Keratinocyte (primary cell): ENCODE results near the gene MAST2. TPM values are rescaled to one million over a fixed set of nuclear protein-coding genes. Genes with fewer than 3 reads are reported as not detected.

Experiments used
- DNase-seq: peaks from one replicate; pipeline ENCODE4 v3.0.0-alpha.2; 2011; ENCODE audit warnings: low read depth, missing footprints, low spot score
- FAIRE-seq: peaks from 2 replicates; lab custom pipeline; 2011; peaks lifted over from hg19 to GRCh38; lab: Jason Lieb, UNC
- H2AFZ ChIP-seq: 2 replicates; pipeline ENCODE4 v1.6.0; 2012; ENCODE audit warnings: low read length, control low read depth, inconsistent platforms; ENCODE audit not compliant: control insufficient read depth
- H3K27ac ChIP-seq: 2 replicates; pipeline ENCODE4 v1.5.1; 2011; ENCODE audit warnings: low read length; ENCODE audit not compliant: control insufficient read depth, insufficient read depth
- H3K27me3 ChIP-seq: 3 replicates; pipeline ENCODE4 v1.6.0; 2011; ENCODE audit warnings: low read length; ENCODE audit not compliant: control insufficient read depth, insufficient read depth; ENCODE audit errors: extremely low read depth
- H3K36me3 ChIP-seq, 2 experiments: 2 replicates in 1 of 2; 3 replicates in 1 of 2; pipeline ENCODE4 v1.5.1; 2011; ENCODE audit warnings: low read length in 2 of 2, mild to moderate bottlenecking in 1 of 2; ENCODE audit not compliant: control insufficient read depth in 2 of 2, insufficient read depth in 2 of 2; ENCODE audit errors: extremely low read depth in 1 of 2
- H3K4me1 ChIP-seq: 3 replicates; pipeline ENCODE4 v1.5.1; 2011; ENCODE audit warnings: low read length; ENCODE audit not compliant: control insufficient read depth, insufficient read depth; ENCODE audit errors: extremely low read depth
- H3K4me2 ChIP-seq: 3 replicates; pipeline ENCODE4 v1.6.0; 2011; ENCODE audit warnings: low read depth, low read length; ENCODE audit not compliant: control insufficient read depth, insufficient read depth; ENCODE audit errors: extremely low read depth
- H3K4me3 ChIP-seq, 3 experiments: fragments of 200-600 bp in 1 of 3; sonication (generic) in 1 of 3; 2 replicates in 2 of 3; 3 replicates in 1 of 3; pipeline ENCODE4 v1.5.1; 2011 to 2016; ENCODE audit warnings: low read length in 3 of 3, mild to moderate bottlenecking in 3 of 3, control low read depth in 2 of 3, inconsistent platforms in 1 of 3, low read depth in 1 of 3, mixed read lengths in 1 of 3, mixed run types in 1 of 3, moderate library complexity in 1 of 3; ENCODE audit not compliant: control insufficient read depth in 2 of 3, insufficient read depth in 2 of 3; ENCODE audit errors: extremely low read depth in 1 of 3
- H3K79me2 ChIP-seq: 2 replicates; pipeline ENCODE4 v1.6.0; 2012; ENCODE audit warnings: low read length; ENCODE audit not compliant: control insufficient read depth, insufficient read depth
- H3K9ac ChIP-seq: 3 replicates; pipeline ENCODE4 v1.6.0; 2011; ENCODE audit warnings: low read length; ENCODE audit not compliant: control insufficient read depth, insufficient read depth; ENCODE audit errors: extremely low read depth
- H3K9me1 ChIP-seq: 3 replicates; pipeline ENCODE4 v1.6.0; 2011; ENCODE audit warnings: low read length; ENCODE audit not compliant: control insufficient read depth, insufficient read depth; ENCODE audit errors: extremely low read depth
- H3K9me3 ChIP-seq: 2 replicates; pipeline ENCODE4 v1.5.1; 2012; ENCODE audit warnings: low read depth, low read length; ENCODE audit not compliant: control insufficient read depth
- H4K20me1 ChIP-seq: 3 replicates; pipeline ENCODE4 v1.6.0; 2011; ENCODE audit warnings: low read length; ENCODE audit not compliant: control insufficient read depth, insufficient read depth; ENCODE audit errors: extremely low read depth
- EZH2 ChIP-seq: IDR thresholded peaks from one replicate; pipeline ENCODE4 v1.6.1; 2012; ENCODE audit warnings: inconsistent platforms, mild to moderate bottlenecking, low read length, moderate library complexity
- dilution Hi-C: fragments of 300-500 bp; cut with MboI; formaldehyde crosslinking; loops from one replicate; pipeline ENCODE4 v1.7.0; 2020; ENCODE audit warnings: low sequenced_read_pairs; ENCODE audit not compliant: extremely low pct_ligation_motif_present
- polyA plus RNA-seq, 5 experiments: library from polyadenylated mRNA; depleted of rRNA in 3 of 5; stranded (reverse) in 3 of 5; stranded (forward) in 1 of 5; unstranded in 1 of 5; fragments of >200 nt; gene quantifications; 1 replicate in 1 of 5; 2 replicates in 3 of 5; 3 replicates in 1 of 5; pipeline versions ENCODE4 v1.2.1 to v1.2.3, GENCODE V29; 2011 to 2012; ENCODE audit warnings: missing spikeins in 2 of 5, low read depth in 1 of 5, low replicate concordance in 1 of 5
- TF ChIP-seq, protein P1 (sequence below), 3 experiments: IDR thresholded peaks in 1 of 3; conservative IDR thresholded peaks in 1 of 3; optimal IDR thresholded peaks in 1 of 3; 2 replicates in 2 of 3; 3 replicates in 1 of 3; pipeline versions ENCODE3 to v1.5.1; 2011; ENCODE audit warnings: low read length in 3 of 3, mild to moderate bottlenecking in 3 of 3, moderate library complexity in 2 of 3, control low read depth in 1 of 3, inconsistent platforms in 1 of 3; ENCODE audit not compliant: insufficient read depth in 2 of 3; ENCODE audit errors: extremely low read depth in 1 of 3

The MAST2 gene
- polyA plus RNA-seq, 1 donor (not counting 4 experiments of a cell fraction or from before 2014, with no cell fraction given): 12.2 TPM

DNA sequence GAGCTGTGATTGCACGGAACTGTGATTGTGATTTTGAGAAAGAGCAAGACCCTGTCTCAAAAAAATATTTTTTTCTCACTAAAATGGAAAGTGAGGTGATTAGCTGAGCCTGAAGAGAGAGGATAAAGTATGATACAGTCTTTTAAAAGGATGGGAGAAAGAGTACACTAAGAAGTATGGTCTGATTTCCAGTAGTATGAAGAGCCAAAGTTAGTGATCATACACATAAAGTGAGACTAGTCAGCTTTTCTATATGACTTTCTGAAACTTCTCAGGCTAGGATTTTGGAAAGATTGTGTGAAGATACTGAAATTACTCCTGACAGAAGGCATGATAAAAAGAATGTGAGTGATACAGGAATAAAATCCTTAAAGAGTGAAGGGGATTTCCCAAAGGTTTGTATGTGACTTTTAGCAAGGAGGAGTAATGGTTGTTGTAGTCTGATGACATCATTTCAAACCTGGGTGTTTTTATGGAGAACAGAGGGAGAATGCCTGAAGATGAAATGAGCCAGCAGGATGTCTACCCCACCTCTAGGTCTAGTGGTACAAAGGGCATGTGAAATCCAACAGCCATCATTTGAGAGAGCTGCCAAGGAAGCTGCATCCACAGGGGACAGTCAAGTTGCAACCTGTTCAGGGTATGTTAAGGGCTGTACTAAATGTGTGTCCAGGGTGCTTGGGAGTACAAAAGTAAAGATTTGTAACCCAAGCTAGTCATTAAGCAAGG is 171.3 kb downstream of the MAST2 start:
- no peak overlapping the region for H3K4me3 ChIP-seq
- dilution Hi-C loops: no loop called here
- peaks cover 10% of the 10 kb centered on the region for H3K4me1 ChIP-seq
- H3K36me3 ChIP-seq: peaks cover 3 to 7% of the 10 kb centered on the region in 2 experiments
- H3K9me3 ChIP-seq: no peaks in the 10 kb centered on the region
- peak; percentile 93 for FAIRE-seq
- peak overlapping the region; percentile 27 for H3K4me2 ChIP-seq
- H4K20me1 ChIP-seq: no peaks in the 10 kb centered on the region
- no peaks in the 10 kb centered on the region for H3K9me1 ChIP-seq
- no peak overlapping the region for H3K9ac ChIP-seq
- H3K27me3 ChIP-seq: no peaks in the 10 kb centered on the region
- TF ChIP-seq, protein P1, sequence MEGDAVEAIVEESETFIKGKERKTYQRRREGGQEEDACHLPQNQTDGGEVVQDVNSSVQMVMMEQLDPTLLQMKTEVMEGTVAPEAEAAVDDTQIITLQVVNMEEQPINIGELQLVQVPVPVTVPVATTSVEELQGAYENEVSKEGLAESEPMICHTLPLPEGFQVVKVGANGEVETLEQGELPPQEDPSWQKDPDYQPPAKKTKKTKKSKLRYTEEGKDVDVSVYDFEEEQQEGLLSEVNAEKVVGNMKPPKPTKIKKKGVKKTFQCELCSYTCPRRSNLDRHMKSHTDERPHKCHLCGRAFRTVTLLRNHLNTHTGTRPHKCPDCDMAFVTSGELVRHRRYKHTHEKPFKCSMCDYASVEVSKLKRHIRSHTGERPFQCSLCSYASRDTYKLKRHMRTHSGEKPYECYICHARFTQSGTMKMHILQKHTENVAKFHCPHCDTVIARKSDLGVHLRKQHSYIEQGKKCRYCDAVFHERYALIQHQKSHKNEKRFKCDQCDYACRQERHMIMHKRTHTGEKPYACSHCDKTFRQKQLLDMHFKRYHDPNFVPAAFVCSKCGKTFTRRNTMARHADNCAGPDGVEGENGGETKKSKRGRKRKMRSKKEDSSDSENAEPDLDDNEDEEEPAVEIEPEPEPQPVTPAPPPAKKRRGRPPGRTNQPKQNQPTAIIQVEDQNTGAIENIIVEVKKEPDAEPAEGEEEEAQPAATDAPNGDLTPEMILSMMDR (optimal IDR thresholded peaks at IDR 0.05 in 1 of 3, IDR thresholded peaks at IDR 0.05 in 1 of 3, conservative IDR thresholded peaks at IDR 0.05 in 1 of 3; ENCODE audit: extremely low read depth in 1 of 3, insufficient read depth in 2 of 3, low read length in 3 of 3): peak in 1 of 3 experiments; percentile 5
- TF ChIP-seq EZH2: no peak
- no peaks in the 10 kb centered on the region for H3K79me2 ChIP-seq
- peak; percentile 28 for DNase-seq
- peak overlapping the region; percentile 22 for H3K27ac ChIP-seq
- no peak overlapping the region for H2AFZ ChIP-seq

DNA sequence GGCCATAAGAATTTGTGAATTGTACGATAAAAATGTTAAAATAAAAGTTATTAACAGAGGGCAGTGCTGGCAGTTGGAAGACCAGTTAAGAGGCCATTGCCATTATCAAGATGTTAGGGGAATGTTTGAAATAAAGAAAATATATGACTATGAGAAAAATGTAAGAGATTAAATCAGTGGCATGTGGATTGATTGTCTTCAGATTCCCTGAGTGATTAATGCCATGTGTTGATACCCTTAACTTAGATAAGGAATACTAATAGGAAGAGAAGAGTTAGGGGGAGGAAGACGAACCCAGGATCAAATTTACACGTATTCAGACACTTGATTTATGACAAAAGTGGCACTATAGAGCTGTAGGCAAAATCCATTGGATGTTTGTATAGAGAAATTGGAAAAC is 173.2 kb downstream of the MAST2 start:
- Histone ChIP-seq H3K9me1 (no peaks in the 10 kb centered on the region), H3K4me1 (peaks cover 10% of the 10 kb centered on the region), H4K20me1 (no peaks in the 10 kb centered on the region), H3K27me3 (no peaks in the 10 kb centered on the region), H3K36me3 (peaks cover 0 to 7% of the 10 kb centered on the region in 2 experiments), H3K27ac (no peak overlapping the region), H2AFZ (no peak overlapping the region), H3K4me3 (no peak overlapping the region), H3K4me2 (no peak overlapping the region), H3K9me3 (no peaks in the 10 kb centered on the region), H3K79me2 (no peaks in the 10 kb centered on the region), H3K9ac (no peak overlapping the region)
- DNase-seq (no peak), FAIRE-seq (no peak)
- dilution Hi-C loops: no loop called here
- TF ChIP-seq EZH2: no peak
- TF ChIP-seq, protein P1 (optimal IDR thresholded peaks at IDR 0.05 in 1 of 3, IDR thresholded peaks at IDR 0.05 in 1 of 3, conservative IDR thresholded peaks at IDR 0.05 in 1 of 3; ENCODE audit: extremely low read depth in 1 of 3, insufficient read depth in 2 of 3, low read length in 3 of 3): no peak
